Measurements from ENCODE around the gene TIFAB. TPM values are rescaled to one million over a fixed set of nuclear protein-coding genes. Genes with fewer than 3 reads are reported as not detected.

Gene TIFAB
- total RNA-seq, 2 experiments from 2014 or later = not detected

GRCh38 chr5:135487037-135487395 is 34.9 kb upstream of the TIFAB start:
- Mint-ChIP-seq H3K4me3 (no peak overlapping the region), H3K27me3 (peaks cover 64% of the 10 kb centered on the region), H3K36me3 (no peaks in the 10 kb centered on the region), H3K27ac (no peak overlapping the region), H3K4me1 (peaks cover 16% of the 10 kb centered on the region), H3K9me3 (no peaks in the 10 kb centered on the region)
- DNase-seq = no peak

- DNase-seq = no peak
- no peak overlapping the region for H3K27ac Mint-ChIP-seq
- H3K9me3 Mint-ChIP-seq = no peaks in the 10 kb centered on the region
- H3K36me3 Mint-ChIP-seq = no peaks in the 10 kb centered on the region
- peaks cover 58% of the 10 kb centered on the region for H3K27me3 Mint-ChIP-seq
- peaks cover 16% of the 10 kb centered on the region for H3K4me1 Mint-ChIP-seq
- H3K4me3 Mint-ChIP-seq = no peak overlapping the region
Measured at GRCh38 chr5:135486131-135487036, 34.2 kb upstream of the TIFAB start.

- Mint-ChIP-seq H3K9me3 (no peaks in the 10 kb centered on the region), H3K27me3 (peaks cover 44% of the 10 kb centered on the region), H3K4me1 (peaks cover 6% of the 10 kb centered on the region), H3K27ac (no peak overlapping the region), H3K4me3 (no peak overlapping the region), H3K36me3 (no peaks in the 10 kb centered on the region)
- DNase-seq = no peak
Measured at GRCh38 chr5:135484674-135485086, 32.5 kb upstream of the TIFAB start.

- no peak for DNase-seq
- Mint-ChIP-seq H3K9me3 (no peaks in the 10 kb centered on the region), H3K36me3 (no peaks in the 10 kb centered on the region), H3K4me1 (no peaks in the 10 kb centered on the region), H3K27ac (no peak overlapping the region), H3K27me3 (peaks cover 30% of the 10 kb centered on the region), H3K4me3 (no peak overlapping the region)
Measured at GRCh38 chr5:135483254-135483653, 31.1 kb upstream of the TIFAB start.

- peaks cover 22% of the 10 kb centered on the region for H3K27me3 Mint-ChIP-seq
- no peak for DNase-seq
Measured at GRCh38 chr5:135482381-135482933, 30.3 kb upstream of the TIFAB start.

GRCh38 chr5:135481909-135482311 is 29.8 kb upstream of the TIFAB start:
- Mint-ChIP-seq H3K4me3 (no peak overlapping the region), H3K27ac (no peak overlapping the region), H3K9me3 (no peaks in the 10 kb centered on the region), H3K27me3 (peaks cover 17% of the 10 kb centered on the region), H3K4me1 (no peaks in the 10 kb centered on the region), H3K36me3 (no peaks in the 10 kb centered on the region)
- DNase-seq = no peak

More at GRCh38 chr5:135482381-135482933, 30.3 kb upstream of the TIFAB start:
- Mint-ChIP-seq H3K36me3 (no peaks in the 10 kb centered on the region), H3K4me3 (no peak overlapping the region), H3K9me3 (no peaks in the 10 kb centered on the region), H3K27ac (no peak overlapping the region), H3K4me1 (no peaks in the 10 kb centered on the region)

GRCh38 chr5:135481387-135481786 is 29.2 kb upstream of the TIFAB start:
- Mint-ChIP-seq H3K4me3 (no peak overlapping the region), H3K27me3 (peaks cover 11% of the 10 kb centered on the region), H3K4me1 (no peaks in the 10 kb centered on the region), H3K36me3 (no peaks in the 10 kb centered on the region), H3K9me3 (no peaks in the 10 kb centered on the region), H3K27ac (no peak overlapping the region)
- no peak for DNase-seq

- DNase-seq = no peak
- Mint-ChIP-seq H3K27ac (no peak overlapping the region), H3K36me3 (no peaks in the 10 kb centered on the region), H3K4me1 (no peaks in the 10 kb centered on the region), H3K9me3 (no peaks in the 10 kb centered on the region), H3K4me3 (no peak overlapping the region), H3K27me3 (peaks cover 10% of the 10 kb centered on the region)
Measured at GRCh38 chr5:135480511-135480910, 28.4 kb upstream of the TIFAB start.

GRCh38 chr5:135478938-135479337 is 26.8 kb upstream of the TIFAB start:
- Mint-ChIP-seq H3K27ac (no peak overlapping the region), H3K36me3 (no peaks in the 10 kb centered on the region), H3K4me1 (no peaks in the 10 kb centered on the region), H3K9me3 (no peaks in the 10 kb centered on the region), H3K4me3 (no peak overlapping the region), H3K27me3 (peaks cover 7% of the 10 kb centered on the region)
- DNase-seq = no peak

GRCh38 chr5:135477613-135478066 is 25.5 kb upstream of the TIFAB start:
- DNase-seq = no peak
- Mint-ChIP-seq H3K27me3 (peaks cover 7% of the 10 kb centered on the region), H3K36me3 (no peaks in the 10 kb centered on the region), H3K4me1 (no peaks in the 10 kb centered on the region), H3K27ac (no peak overlapping the region), H3K4me3 (no peak overlapping the region), H3K9me3 (no peaks in the 10 kb centered on the region)

- H3K36me3 Mint-ChIP-seq = no peaks in the 10 kb centered on the region
- H3K4me1 Mint-ChIP-seq = no peaks in the 10 kb centered on the region
- H3K9me3 Mint-ChIP-seq = no peaks in the 10 kb centered on the region
- peaks cover 7% of the 10 kb centered on the region for H3K27me3 Mint-ChIP-seq
- H3K27ac Mint-ChIP-seq = no peak overlapping the region
- H3K4me3 Mint-ChIP-seq = no peak overlapping the region
- no peak for DNase-seq
Measured at GRCh38 chr5:135476615-135477581, 24.7 kb upstream of the TIFAB start.

- DNase-seq = no peak
- Mint-ChIP-seq H3K36me3 (no peaks in the 10 kb centered on the region), H3K4me1 (no peaks in the 10 kb centered on the region), H3K4me3 (no peak overlapping the region), H3K27ac (no peak overlapping the region), H3K27me3 (peaks cover 5% of the 10 kb centered on the region), H3K9me3 (no peaks in the 10 kb centered on the region)
Measured at GRCh38 chr5:135473956-135474670, 22.0 kb upstream of the TIFAB start.

- Mint-ChIP-seq H3K27ac (no peak overlapping the region), H3K9me3 (no peaks in the 10 kb centered on the region), H3K27me3 (peaks cover 15% of the 10 kb centered on the region), H3K4me3 (no peak overlapping the region), H3K36me3 (no peaks in the 10 kb centered on the region), H3K4me1 (no peaks in the 10 kb centered on the region)
- no peak for DNase-seq
Measured at GRCh38 chr5:135472141-135472540, 20.0 kb upstream of the TIFAB start.

GRCh38 chr5:135471726-135472125 is 19.6 kb upstream of the TIFAB start:
- no peak for DNase-seq
- no peak overlapping the region for H3K27ac Mint-ChIP-seq
- H3K27me3 Mint-ChIP-seq = peaks cover 18% of the 10 kb centered on the region
- no peak overlapping the region for H3K4me3 Mint-ChIP-seq
- H3K36me3 Mint-ChIP-seq = no peaks in the 10 kb centered on the region
- no peaks in the 10 kb centered on the region for H3K4me1 Mint-ChIP-seq
- H3K9me3 Mint-ChIP-seq = no peaks in the 10 kb centered on the region
